Heart left ventricle (tissue), 13 donors: Measurements from ENCODE around the gene FAM168A.

ENCODE experiments used
- POLR2A ChIP-seq, 2 donors: fragments of 450-650 bp; IDR thresholded peaks; one replicate each; pipeline ENCODE4 v1.6.1; 2017; ENCODE audit warnings: antibody characterized with exemption in 2 of 2, mild to moderate bottlenecking in 2 of 2, moderate library complexity in 2 of 2
- TF ChIP-seq, protein P1 (sequence below), 12 donors: fragments of 200-600 bp; sonication (generic) in 4 of 12; IDR thresholded peaks; one replicate each; pipeline versions ENCODE4 v1.5.0 to v1.8.0; 2018 to 2022; ENCODE audit warnings: antibody characterized with exemption in 12 of 12, mild to moderate bottlenecking in 5 of 12
- donor health status: ischemic (EF 13 %, LVEDD 7.1; RV severe dilation, severe dysfunction).
- donor health status: DM: no; HTN: yes; CAD: no.
- donor health status: DM: no; HTN: no; CAD: no.
- donor health status: ischemic (EF 25% LVEDD 6.9; RV normal size, moderate dysfunction).
- donor health status: ischemic (EF 25% LVEDD 5.7; RV mildly dilated, moderate dysfunction).
- donor health status: ischemic (EF 35%, LVEDD 5.7; RV mildly dilated, moderate dysfunction).
- donor health status: nonischemic (EF 11% LVEDD 7.7; RV severe dilation, severe dysfunction).
- donor health status: DM: yes; HTN: yes; CAD: no.
- donor health status: PGD.
- donor health status: ischemic (EF 29% LVEDD 5.4; RV normal size, mild dysfunction).
- donor health status: nonischemic (EF 23%, LVEDD 6.1; RV moderate dilation, normal function).

DNA sequence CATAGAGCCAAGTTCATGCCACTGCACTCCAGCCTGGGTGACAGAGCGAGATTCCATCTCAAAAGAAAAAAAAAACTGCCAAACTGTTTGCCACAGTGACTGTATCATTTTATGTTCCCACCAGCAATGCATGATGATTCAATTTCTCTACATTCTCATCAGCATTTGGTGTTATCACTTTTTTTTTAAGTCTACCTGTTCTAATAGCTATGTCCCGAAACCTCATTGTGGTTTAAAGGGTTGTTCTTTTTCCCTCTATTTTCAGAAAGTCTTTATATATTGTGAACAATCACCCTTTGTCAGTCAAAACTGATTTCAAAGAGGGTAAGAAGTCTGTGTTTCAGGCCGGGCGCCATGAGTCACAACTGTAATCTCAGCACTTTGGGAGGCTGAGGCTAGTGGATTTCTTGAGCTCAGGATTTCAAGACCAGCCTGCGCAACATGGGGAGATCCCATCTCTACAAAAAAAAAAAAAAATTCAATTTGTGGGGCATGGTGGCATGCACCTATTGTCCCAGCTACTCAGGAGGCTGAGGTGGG, 14.8 kb upstream of the FAM168A start:
- TF ChIP-seq POLR2A (IDR thresholded peaks at IDR 0.05) = no peak
- TF ChIP-seq, protein P1, sequence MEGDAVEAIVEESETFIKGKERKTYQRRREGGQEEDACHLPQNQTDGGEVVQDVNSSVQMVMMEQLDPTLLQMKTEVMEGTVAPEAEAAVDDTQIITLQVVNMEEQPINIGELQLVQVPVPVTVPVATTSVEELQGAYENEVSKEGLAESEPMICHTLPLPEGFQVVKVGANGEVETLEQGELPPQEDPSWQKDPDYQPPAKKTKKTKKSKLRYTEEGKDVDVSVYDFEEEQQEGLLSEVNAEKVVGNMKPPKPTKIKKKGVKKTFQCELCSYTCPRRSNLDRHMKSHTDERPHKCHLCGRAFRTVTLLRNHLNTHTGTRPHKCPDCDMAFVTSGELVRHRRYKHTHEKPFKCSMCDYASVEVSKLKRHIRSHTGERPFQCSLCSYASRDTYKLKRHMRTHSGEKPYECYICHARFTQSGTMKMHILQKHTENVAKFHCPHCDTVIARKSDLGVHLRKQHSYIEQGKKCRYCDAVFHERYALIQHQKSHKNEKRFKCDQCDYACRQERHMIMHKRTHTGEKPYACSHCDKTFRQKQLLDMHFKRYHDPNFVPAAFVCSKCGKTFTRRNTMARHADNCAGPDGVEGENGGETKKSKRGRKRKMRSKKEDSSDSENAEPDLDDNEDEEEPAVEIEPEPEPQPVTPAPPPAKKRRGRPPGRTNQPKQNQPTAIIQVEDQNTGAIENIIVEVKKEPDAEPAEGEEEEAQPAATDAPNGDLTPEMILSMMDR (IDR thresholded peaks at IDR 0.05) = no peak
